Left renal pelvis (tissue), 4 donors: ENCODE measurements around the gene PXK. TPM values are rescaled to one million over a fixed set of nuclear protein-coding genes. Genes with fewer than 3 reads are reported as not detected.
A peak's percentile ranks its signal among the peaks of the same experiment; 100 is the strongest.
"Not testable (repeated sequence)": the region's sequence is repeated elsewhere in the genome, so short reads cannot be mapped to it uniquely, and the experiment has no call there.

Experiments
- DNase-seq, 4 donors: peaks; one replicate each; pipeline ENCODE4 v3.0.0-alpha.2; 2013; ENCODE audit warnings: low read depth in 4 of 4, low spot score in 3 of 4
- polyA plus RNA-seq, 4 donors: library from polyadenylated mRNA; unstranded; fragments of 120-200 nt; gene quantifications; one replicate each; pipeline ENCODE4 v1.2.1, GENCODE V29; 2013; ENCODE audit not compliant: insufficient read length in 4 of 4

Gene PXK
- polyA plus RNA-seq, 4 donors: 23.2 to 30.6 (median 28.0) TPM

DNA sequence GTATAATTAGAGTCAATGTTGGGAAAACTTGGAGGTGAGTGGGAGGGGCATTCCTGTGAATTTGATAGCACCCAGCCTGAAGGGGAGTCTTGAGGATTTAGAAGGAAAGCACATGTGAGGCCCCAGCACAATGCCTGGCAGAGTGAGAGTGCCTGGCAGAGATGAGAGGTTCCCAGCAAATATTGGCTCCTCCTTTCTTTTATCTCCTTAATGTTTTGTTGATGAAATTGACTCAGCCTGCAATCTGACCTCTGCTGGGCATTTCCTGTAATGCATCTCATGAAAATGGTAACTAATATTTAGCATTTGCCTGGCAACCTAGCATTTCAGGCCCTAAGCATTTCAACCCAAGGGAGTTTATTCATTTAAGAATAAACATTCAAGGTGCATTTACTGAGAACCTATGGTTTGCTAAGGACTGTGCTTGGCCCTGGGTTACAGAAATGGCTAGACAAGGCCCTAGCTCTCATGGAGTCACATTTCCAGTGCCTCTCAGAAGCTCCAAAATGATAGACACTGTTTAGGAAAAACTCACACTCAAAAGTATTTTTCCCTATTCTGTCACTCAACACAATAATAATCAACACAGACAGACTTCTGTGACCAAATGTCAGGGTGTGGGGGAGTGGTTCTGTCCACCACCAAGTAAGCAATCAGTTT lies 82.0 kb downstream of the PXK start:
- peak in 2 of 4 donors; percentile 40 to 46 for DNase-seq

GRCh38 chr3:58416191-58416590 lies 83.5 kb downstream of the PXK start:
- no peak for DNase-seq

DNA sequence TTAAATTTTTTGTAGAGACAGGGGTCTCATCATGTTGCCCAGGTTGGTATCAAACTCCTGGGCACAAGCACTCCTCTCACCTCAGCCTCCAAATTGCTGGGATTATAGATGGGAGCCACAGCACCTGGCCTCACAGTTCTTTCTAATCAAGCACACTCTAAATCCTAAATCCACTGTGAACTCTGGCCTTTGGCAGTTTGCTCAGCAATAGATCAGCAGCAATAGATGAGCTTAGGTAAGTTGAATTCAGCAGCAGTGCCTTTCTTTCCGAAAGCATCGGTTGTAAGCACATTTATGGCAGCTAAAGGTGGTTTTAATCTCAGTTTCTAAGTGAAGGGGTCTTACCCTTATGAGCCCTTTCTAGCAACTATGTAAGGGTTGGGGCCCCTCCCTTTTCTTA lies 84.4 kb downstream of the PXK start:
- DNase-seq: no peak

GRCh38 chr3:58418227-58418626 lies 85.5 kb downstream of the PXK start:
- no peak for DNase-seq

DNA sequence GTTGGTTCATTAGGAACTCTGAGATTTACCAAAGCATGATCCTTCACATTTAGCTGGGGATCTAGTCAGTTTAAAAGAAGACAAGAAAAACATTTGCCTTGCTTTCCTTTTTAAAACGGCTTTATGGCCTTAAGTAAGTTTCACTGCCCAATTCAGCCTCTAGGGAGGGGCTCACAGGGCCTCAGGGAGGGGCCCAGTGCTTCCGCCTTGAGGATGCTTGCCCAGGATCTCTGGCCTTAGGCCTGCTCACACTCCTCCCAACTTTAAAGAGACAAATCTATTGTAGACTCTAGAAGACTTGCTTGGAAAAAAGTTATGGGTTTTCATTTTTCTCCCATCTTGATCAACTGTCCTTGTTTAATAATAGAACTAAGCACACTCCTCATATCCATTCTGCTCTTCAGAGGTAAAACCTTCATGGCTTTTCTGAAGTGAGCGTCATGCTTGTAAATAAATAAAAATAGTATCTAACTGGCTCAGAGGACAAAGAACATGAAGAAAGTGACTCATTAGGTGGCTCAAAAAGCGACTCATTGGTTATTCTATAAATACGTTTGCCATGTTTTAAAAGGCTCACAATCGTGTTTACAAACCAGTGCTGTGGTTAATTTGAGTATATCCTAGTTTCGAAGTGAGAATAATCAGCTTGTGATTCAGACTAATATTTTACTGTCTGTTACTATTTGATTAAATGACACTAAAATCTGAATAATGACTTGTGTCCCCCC lies 87.3 kb downstream of the PXK start:
- DNase-seq: no peak

- no peak for DNase-seq
Measured at GRCh38 chr3:58421004-58421403, 88.3 kb downstream of the PXK start.

- no peak for DNase-seq
Measured at GRCh38 chr3:58422756-58423325, 90.1 kb downstream of the PXK start.

GRCh38 chr3:58424613-58425012 lies 91.9 kb downstream of the PXK start:
- no peak for DNase-seq

DNA sequence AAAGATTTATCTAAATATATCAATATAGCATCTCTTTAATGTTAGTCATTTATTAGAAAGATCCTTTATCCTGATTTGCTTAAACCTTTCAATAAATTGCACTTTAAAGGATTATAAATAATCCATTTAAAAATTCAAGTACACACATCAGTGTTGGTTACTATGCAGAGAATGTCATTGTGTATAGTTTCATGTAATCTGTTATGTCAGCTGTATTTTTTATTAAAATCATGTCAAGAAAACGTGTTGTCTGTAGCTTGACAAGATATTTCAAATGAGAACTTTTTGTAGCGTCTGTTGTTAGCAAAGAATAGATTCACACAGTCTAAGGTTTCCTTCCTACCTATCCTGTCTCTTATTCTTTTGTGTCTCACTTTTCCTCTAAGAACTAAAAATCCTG lies 93.1 kb downstream of the PXK start:
- no peak for DNase-seq

GRCh38 chr3:58427661-58428361 lies 95.1 kb downstream of the PXK start:
- DNase-seq: no peak

DNA sequence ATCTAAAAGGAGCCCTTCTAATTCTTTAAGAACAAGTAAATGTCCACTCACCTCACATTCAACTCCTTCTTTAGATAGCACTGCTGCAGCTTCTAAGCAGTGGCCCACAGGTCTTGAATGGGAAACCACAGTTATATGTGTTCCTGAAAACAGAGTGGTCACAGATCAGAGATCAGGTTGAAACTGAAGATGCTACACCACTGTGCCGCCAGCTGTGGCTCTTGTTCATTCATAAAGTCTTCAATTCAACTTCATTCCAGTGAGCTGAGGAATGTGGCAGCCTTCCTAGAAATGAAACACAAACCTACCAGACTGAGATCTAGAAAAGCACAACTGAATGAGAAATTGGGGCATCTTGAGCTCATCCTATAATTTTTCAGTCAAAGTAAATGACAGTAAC lies 97.0 kb downstream of the PXK start:
- no peak for DNase-seq

DNA sequence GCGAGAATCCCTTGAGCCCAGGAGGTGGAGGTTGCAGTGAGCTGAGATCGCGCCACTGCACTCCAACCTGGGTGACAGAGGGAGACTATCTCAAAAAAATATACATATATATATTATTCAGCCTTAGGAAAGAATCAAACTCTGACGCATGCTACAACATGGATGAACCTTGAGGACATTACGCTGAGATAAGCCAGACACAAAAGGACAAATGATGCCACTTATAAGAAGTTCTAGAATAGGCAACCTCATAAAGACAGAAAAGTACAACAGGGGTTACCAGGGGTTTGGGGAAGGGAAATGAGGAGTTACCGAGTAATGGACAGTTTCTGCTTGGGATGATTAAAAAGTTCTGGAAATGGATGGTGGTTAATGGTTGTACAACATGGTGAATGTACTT lies 100.2 kb downstream of the PXK start:
- no peak for DNase-seq

DNA sequence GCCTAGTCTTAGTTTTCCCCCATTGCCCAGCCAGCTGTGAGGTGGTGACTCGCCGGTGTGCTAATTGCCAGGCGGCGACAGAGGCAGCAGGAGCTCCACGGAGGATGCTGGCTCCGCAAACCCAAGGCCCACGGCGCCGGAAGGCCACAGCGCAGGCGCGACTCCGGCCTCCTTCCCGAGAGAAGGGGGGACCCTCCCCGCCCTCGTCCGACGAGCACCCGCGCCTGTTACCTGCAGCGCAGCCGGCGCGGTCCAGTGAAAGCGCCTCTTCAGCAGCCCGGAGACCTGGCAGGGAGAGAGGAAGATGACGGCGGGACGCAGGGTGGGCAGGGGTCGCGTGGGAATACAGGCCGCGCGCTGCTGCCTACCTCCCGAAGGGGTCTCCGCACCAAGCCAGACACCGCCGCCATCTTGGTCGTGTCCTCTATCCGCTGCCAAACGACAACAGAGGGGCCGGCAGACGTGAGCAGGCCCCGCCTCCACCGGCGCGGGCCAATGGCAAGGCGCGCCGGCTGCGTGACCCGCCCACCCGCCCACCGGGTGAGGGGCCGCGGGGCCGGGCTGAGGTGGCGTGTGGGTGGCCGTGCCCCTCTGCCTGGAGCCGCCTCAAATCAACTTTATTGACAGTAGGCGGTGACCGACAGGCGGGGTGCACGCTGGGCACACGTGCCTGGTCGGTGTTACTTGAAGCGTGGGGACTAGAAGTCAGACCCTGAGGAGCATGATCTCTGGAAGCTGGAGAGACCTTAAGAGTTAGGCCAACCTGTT lies 100.9 kb downstream of the PXK start, which contains the start of gene PDHB:
Gene PDHB, minus strand, starts transcription at position 433 of the 768 bp plus-strand sequence. Its CDS starts 23 bp downstream, at position 410.
- DNase-seq: peak; percentile 81 to 85 (median 82)

- peak in 1 of 4 donors; percentile 18 for DNase-seq
Measured at GRCh38 chr3:58434168-58434504, 101.4 kb downstream of the PXK start.

- no peak for DNase-seq
Measured at GRCh38 chr3:58434511-58434910, 101.8 kb downstream of the PXK start.

- DNase-seq: no peak
Measured at GRCh38 chr3:58434990-58435389, 102.3 kb downstream of the PXK start.

DNA sequence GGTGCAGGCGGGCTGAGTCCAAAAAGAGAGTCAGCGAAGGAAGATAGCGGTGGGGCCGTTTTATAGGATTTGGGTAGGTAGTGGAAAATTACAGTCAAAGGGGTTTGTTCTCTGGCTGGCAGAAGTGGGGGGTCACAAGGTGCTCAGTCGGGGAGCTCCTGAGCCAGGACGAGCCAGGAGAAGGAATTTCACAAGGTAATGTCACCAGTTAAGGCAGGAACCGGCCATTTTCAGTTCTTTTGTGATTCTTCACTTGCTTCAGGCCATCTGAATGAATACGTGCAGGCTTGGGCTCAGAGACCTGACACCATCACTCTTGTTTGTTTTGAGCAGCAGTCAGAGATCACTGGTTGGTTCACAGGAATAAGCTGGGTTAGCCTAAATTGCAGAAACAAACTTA lies 104.6 kb downstream of the PXK start:
- not testable (repeated sequence) for DNase-seq

DNA sequence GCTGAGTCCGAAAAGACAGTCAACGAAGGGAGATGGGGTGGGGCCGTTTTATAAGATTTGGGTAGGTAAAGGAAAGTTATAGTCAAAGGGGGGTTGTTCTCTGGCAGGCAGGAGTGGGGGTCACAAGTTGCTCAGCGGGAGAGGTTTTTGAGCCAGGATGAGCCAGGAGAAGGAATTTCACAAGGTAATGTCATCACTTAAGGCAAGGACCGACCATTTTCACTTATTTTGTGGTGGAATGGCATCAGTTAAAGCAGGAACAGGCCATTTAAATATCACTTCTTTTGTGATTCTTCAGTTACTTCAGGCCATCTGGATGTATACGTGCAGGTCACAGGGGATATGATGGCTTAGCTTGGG lies 108.3 kb downstream of the PXK start:
- DNase-seq: not testable (repeated sequence)

DNA sequence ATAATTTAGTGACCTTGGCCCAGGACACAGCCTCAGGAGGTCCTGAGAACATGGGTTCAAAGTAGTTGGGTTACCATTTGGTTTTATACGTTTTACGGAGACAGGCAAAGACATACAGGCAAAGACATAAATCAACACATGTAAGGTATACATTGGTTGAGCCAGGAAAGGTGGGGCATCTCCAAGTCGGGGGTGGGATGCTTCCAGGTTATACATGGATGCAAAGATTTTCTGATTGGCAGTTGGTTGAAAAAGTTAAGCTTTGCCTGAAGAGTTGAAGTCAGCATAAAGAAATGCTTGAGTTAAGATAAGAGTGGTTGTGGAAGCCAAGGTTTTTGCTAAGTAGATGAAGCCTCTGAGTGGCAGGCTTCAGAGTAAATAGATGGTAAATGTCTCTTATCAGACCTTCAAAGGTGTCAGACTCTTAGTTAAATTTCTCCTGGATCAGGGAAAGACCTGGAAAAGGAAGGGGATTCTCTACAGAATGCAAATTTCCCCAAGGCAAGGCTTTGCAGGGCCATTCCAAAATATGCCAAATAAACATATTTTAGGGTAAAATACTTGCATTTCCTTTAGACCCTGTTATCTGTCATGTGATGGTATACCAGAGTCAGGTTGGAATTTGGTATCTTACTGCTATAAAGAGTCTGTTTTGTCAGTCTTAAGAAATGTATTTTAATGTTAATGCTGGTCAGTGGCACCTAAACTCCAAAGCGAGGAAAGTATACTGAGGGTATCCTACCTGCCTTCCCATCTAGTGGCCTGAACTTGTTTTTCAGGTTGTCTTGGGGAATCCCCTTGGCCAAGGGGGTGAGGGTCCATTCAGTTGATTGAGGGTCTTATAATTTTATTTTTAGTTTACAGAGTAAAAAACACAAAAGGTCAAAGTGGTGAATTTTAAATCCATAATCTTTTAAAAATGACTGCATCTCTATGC lies 109.1 kb downstream of the PXK start:
- no peak for DNase-seq

DNA sequence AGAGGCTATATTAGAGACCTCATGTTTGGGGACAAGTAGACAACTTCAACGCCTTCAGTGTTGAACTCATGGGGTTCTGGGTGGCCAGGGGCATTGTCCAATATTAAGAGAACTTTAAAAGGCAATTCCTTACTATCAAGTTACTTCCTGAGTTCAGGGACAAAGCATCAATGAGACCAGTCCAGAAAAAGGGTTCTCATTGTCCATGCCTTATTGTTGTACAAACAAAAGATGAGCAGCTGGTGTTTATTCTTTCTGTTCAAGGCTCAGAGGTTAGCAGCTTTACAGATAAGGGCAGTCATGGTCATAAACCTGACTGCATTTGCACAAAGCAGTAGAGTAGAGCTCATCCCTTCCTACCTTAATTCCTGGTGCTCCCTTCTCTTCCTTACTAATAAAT lies 119.5 kb downstream of the PXK start:
- no peak for DNase-seq
